Measurements from ENCODE around the gene GMDS. TPM values are rescaled to one million over a fixed set of nuclear protein-coding genes. Genes with fewer than 3 reads are reported as not detected.

Gene GMDS
- total and polyA plus RNA-seq, 2 donors (not counting 3 experiments of a cell fraction or from before 2014, with no cell fraction given) = 9.8 to 23.5 TPM

- no peaks in the 10 kb centered on the region for H3K36me3 ChIP-seq (ENCODE audit: control insufficient read depth in 2 of 2, extremely low read depth in 1 of 2, insufficient read depth in 2 of 2, low read length in 2 of 2)
- ChIA-PET POLR2A (no interaction called here), CTCF (interaction anchor here (1.0 kb wide), 1 partner anchor 271 kb away, joined by 3 read pairs; no protein-coding TSS in a partner anchor)
- H3K27me3 ChIP-seq (ENCODE audit: control insufficient read depth in 2 of 2, insufficient read depth in 2 of 2, low read length in 2 of 2) = no peaks in the 10 kb centered on the region
- H3K4me3 ChIP-seq (replicated peaks in 1 of 3; ENCODE audit: insufficient read depth in 1 of 3, low read depth in 1 of 3, low read length in 3 of 3) = no peak overlapping the region
- H3K79me2 ChIP-seq (ENCODE audit: control insufficient read depth, insufficient read depth, low read length) = no peaks in the 10 kb centered on the region
- no peak overlapping the region for H2AFZ ChIP-seq (ENCODE audit: low read depth, low read length)
- FAIRE-seq (no peak), DNase-seq (ENCODE audit: low read depth, low spot score) (no peak)
- dilution Hi-C loops (cut with MboI; ENCODE audit: extremely low pct_ligation_motif_present, low sequenced_read_pairs) = loop anchor here (25.0 kb wide), 1 partner anchor 337 kb away; no protein-coding TSS in a partner anchor
- H3K27ac ChIP-seq (ENCODE audit: insufficient read depth, low read depth, low read length) = no peak overlapping the region
- BruUV-seq (replicated peaks) = no TSS peak
- no peaks in the 10 kb centered on the region for H4K20me1 ChIP-seq (replicated peaks; ENCODE audit: control insufficient read depth, extremely low read depth, insufficient read depth, low read length)
- H3K9me3 ChIP-seq (replicated peaks; ENCODE audit: control insufficient read depth, insufficient read depth, low read length) = no peaks in the 10 kb centered on the region
- intact Hi-C loops (cut with micrococcal nuclease) = no loop called here
- TF ChIP-seq EZH2 (IDR thresholded peaks at IDR 0.05; ENCODE audit: borderline replicate concordance, low read depth, low read length, severe bottlenecking) (no peak), CTCF (IDR thresholded peaks at IDR 0.05; ENCODE audit: extremely low read depth in 1 of 2, insufficient read depth in 1 of 2, low read depth in 1 of 2, low read length in 2 of 2) (no peak), GATA2 (IDR thresholded peaks at IDR 0.05; ENCODE audit: insufficient read depth, insufficient read length, low read depth, low read length) (no peak), FOS (IDR thresholded peaks at IDR 0.05; ENCODE audit: borderline replicate concordance, insufficient read depth, low read length) (no peak), MYC (IDR thresholded peaks at IDR 0.05; ENCODE audit: low read depth, low read length) (no peak), POLR2AphosphoS5 (IDR thresholded peaks at IDR 0.05; ENCODE audit: insufficient read depth, low read depth, low read length) (no peak), POLR2A (IDR thresholded peaks at IDR 0.05; ENCODE audit: low read depth, low read length) (no peak), JUN (IDR thresholded peaks at IDR 0.05; ENCODE audit: borderline replicate concordance, insufficient read depth, insufficient read length, low read depth) (no peak)
- TF ChIP-seq, protein P1, sequence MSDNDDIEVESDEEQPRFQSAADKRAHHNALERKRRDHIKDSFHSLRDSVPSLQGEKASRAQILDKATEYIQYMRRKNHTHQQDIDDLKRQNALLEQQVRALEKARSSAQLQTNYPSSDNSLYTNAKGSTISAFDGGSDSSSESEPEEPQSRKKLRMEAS (IDR thresholded peaks at IDR 0.05; ENCODE audit: insufficient read depth, insufficient read length) = no peak
- peaks cover 15% of the 10 kb centered on the region for H3K4me1 ChIP-seq (ENCODE audit: control insufficient read depth, extremely low read depth, insufficient read depth, low read length)
- no peaks in the 10 kb centered on the region for H3K9me1 ChIP-seq (replicated peaks; ENCODE audit: control insufficient read depth, extremely low read depth, insufficient read depth, low read length)
- H3K9ac ChIP-seq (replicated peaks; ENCODE audit: extremely low read depth, insufficient read depth, low read length) = no peak overlapping the region
- H3K4me2 ChIP-seq (ENCODE audit: insufficient read depth, low read length) = no peak overlapping the region
These were observed 470.0 kb downstream of the GMDS start for GRCh38 chr6:1775441-1775840.

Data from endothelial cell of umbilical vein (primary cell).